Neural progenitor cell (in vitro differentiated cells): Measurements from ENCODE around the gene C2CD4C. TPM values are rescaled to one million over a fixed set of nuclear protein-coding genes. Genes with fewer than 3 reads are reported as not detected.
A peak's percentile ranks its signal among the peaks of the same experiment; 100 is the strongest.

Experiments used
- DNase-seq: peaks from one replicate; pipeline ENCODE4 v3.0.0-alpha.2; 2016; ENCODE audit warnings: low spot score
- H2AFZ ChIP-seq: fragments of 200-600 bp; sonication (generic); replicated peaks from 2 replicates; pipeline ENCODE4 v1.6.1; 2016; ENCODE audit warnings: antibody characterized with exemption
- H3F3A ChIP-seq: fragments of 200-600 bp; sonication (generic); 2 replicates; pipeline ENCODE4 v1.6.1; 2016; ENCODE audit warnings: antibody characterized with exemption, low read depth
- H3K27ac ChIP-seq: fragments of 200-600 bp; sonication (generic); 2 replicates; pipeline ENCODE4 v1.5.1; 2016; ENCODE audit warnings: mild to moderate bottlenecking
- H3K27me3 ChIP-seq: fragments of 200-600 bp; sonication (generic); 2 replicates; pipeline ENCODE4 v1.6.1; 2016; ENCODE audit warnings: mild to moderate bottlenecking, moderate library complexity
- H3K36me3 ChIP-seq: fragments of 200-600 bp; sonication (generic); 2 replicates; pipeline ENCODE4 v1.5.1; 2016
- H3K4me1 ChIP-seq: fragments of 200-600 bp; sonication (generic); 2 replicates; pipeline ENCODE4 v1.6.1; 2016; ENCODE audit warnings: mixed run types
- H3K4me2 ChIP-seq: fragments of 200-600 bp; sonication (generic); 2 replicates; pipeline ENCODE4 v1.6.1; 2016
- H3K4me3 ChIP-seq: fragments of 200-600 bp; sonication (generic); 2 replicates; pipeline ENCODE4 v1.5.1; 2016
- H3K79me2 ChIP-seq: fragments of 200-600 bp; sonication (generic); 2 replicates; pipeline ENCODE4 v1.6.1; 2016; ENCODE audit warnings: low read depth
- H3K9ac ChIP-seq: fragments of 200-600 bp; sonication (generic); 2 replicates; pipeline ENCODE4 v1.6.1; 2016
- H3K9me3 ChIP-seq: fragments of 200-600 bp; sonication (generic); 2 replicates; pipeline ENCODE4 v1.5.1; 2016; ENCODE audit warnings: low read depth
- H4K20me1 ChIP-seq: fragments of 200-600 bp; sonication (generic); 2 replicates; pipeline ENCODE4 v1.6.1; 2016; ENCODE audit warnings: low read depth
- H3K27ac Mint-ChIP-seq: 3 replicates; pipeline ENCODE4 v1.8.0; 2021; ENCODE audit warnings: mixed read lengths
- H3K27me3 Mint-ChIP-seq: 2 replicates; pipeline ENCODE4 v1.8.0; 2022; ENCODE audit warnings: low read depth, mild to moderate bottlenecking, inconsistent platforms, moderate library complexity, mixed read lengths; ENCODE audit not compliant: insufficient read depth
- H3K36me3 Mint-ChIP-seq: 3 replicates; pipeline ENCODE4 v1.8.0; 2021; ENCODE audit warnings: mixed read lengths
- H3K4me1 Mint-ChIP-seq: 3 replicates; pipeline ENCODE4 v1.8.0; 2021; ENCODE audit warnings: mixed read lengths
- H3K4me3 Mint-ChIP-seq: 3 replicates; pipeline ENCODE4 v1.8.0; 2021; ENCODE audit warnings: mild to moderate bottlenecking, moderate library complexity, mixed read lengths
- H3K9me3 Mint-ChIP-seq: 3 replicates; pipeline ENCODE4 v1.8.0; 2020; ENCODE audit warnings: mixed read lengths
- CTCF ChIP-seq: fragments of 200-600 bp; sonication (generic); IDR thresholded peaks from 2 replicates; pipeline ENCODE4 v1.5.1; 2017; ENCODE audit warnings: antibody characterized with exemption, mild to moderate bottlenecking
- EZH2 ChIP-seq: fragments of 200-600 bp; sonication (generic); IDR thresholded peaks from 2 replicates; pipeline ENCODE4 v1.6.1; 2017; ENCODE audit warnings: antibody characterized with exemption, mild to moderate bottlenecking, moderate library complexity
- EZH2phosphoT487 ChIP-seq: fragments of 200-600 bp; sonication (generic); IDR thresholded peaks from 2 replicates; pipeline ENCODE4 v1.6.1; 2017; ENCODE audit warnings: antibody characterized with exemption
- total RNA-seq: library from RNA; depleted of rRNA; stranded (reverse); fragments of >200 nt; gene quantifications from 2 replicates; pipeline ENCODE4 v1.2.3, GENCODE V29; 2015; ENCODE audit warnings: low replicate concordance

C2CD4C gene
- total RNA-seq, 1 donor from 2014 or later: 2.3 TPM

- H3K36me3 Mint-ChIP-seq: no peaks in the 10 kb centered on the region
- peaks cover 6% of the 10 kb centered on the region for H3K4me1 ChIP-seq
- DNase-seq: no peak
- H3K9ac ChIP-seq: no peak overlapping the region
- peaks cover 5% of the 10 kb centered on the region for H3K9me3 Mint-ChIP-seq
- H4K20me1 ChIP-seq: peaks cover 3% of the 10 kb centered on the region
- H3K27ac Mint-ChIP-seq: peak overlapping the region; percentile 69
- H3K27ac ChIP-seq: no peak overlapping the region
- H3K4me3 ChIP-seq: no peak overlapping the region
- TF ChIP-seq EZH2phosphoT487 (no peak), CTCF (no peak), EZH2 (no peak)
- no peak overlapping the region for H2AFZ ChIP-seq
- peaks cover 21% of the 10 kb centered on the region for H3K4me1 Mint-ChIP-seq
- H3K36me3 ChIP-seq: no peaks in the 10 kb centered on the region
- no peaks in the 10 kb centered on the region for H3K79me2 ChIP-seq
- no peaks in the 10 kb centered on the region for H3K9me3 ChIP-seq
- no peaks in the 10 kb centered on the region for H3K27me3 ChIP-seq
- peaks cover 15% of the 10 kb centered on the region for H3F3A ChIP-seq
- no peak overlapping the region for H3K4me2 ChIP-seq
- H3K27me3 Mint-ChIP-seq: peaks cover 3% of the 10 kb centered on the region
- peak overlapping the region; percentile 57 for H3K4me3 Mint-ChIP-seq
Observed at GRCh38 chr19:403221-404027, 5.5 kb downstream of the C2CD4C start.

GRCh38 chr19:402786-403185 is 6.2 kb downstream of the C2CD4C start:
- Histone ChIP-seq H3F3A (peaks cover 15% of the 10 kb centered on the region), H4K20me1 (peaks cover 3% of the 10 kb centered on the region), H3K36me3 (no peaks in the 10 kb centered on the region), H3K27ac (no peak overlapping the region), H3K9ac (no peak overlapping the region), H2AFZ (no peak overlapping the region), H3K4me1 (no peaks in the 10 kb centered on the region), H3K4me3 (no peak overlapping the region), H3K27me3 (no peaks in the 10 kb centered on the region), H3K79me2 (no peaks in the 10 kb centered on the region), H3K4me2 (no peak overlapping the region), H3K9me3 (no peaks in the 10 kb centered on the region)
- H3K9me3 Mint-ChIP-seq: peaks cover 5% of the 10 kb centered on the region
- no peak for TF ChIP-seq EZH2
- TF ChIP-seq EZH2phosphoT487: no peak
- TF ChIP-seq CTCF: no peak
- DNase-seq: no peak
- peak overlapping the region; percentile 57 for H3K4me3 Mint-ChIP-seq
- H3K36me3 Mint-ChIP-seq: no peaks in the 10 kb centered on the region
- H3K27me3 Mint-ChIP-seq: peaks cover 3% of the 10 kb centered on the region
- H3K27ac Mint-ChIP-seq: peak overlapping the region; percentile 69
- peaks cover 21% of the 10 kb centered on the region for H3K4me1 Mint-ChIP-seq

- Histone ChIP-seq H3K4me3 (no peak overlapping the region), H3K36me3 (no peaks in the 10 kb centered on the region), H2AFZ (no peak overlapping the region), H3F3A (peaks cover 15% of the 10 kb centered on the region), H4K20me1 (peaks cover 3% of the 10 kb centered on the region), H3K4me2 (no peak overlapping the region), H3K9me3 (no peaks in the 10 kb centered on the region), H3K79me2 (no peaks in the 10 kb centered on the region), H3K4me1 (no peaks in the 10 kb centered on the region), H3K27me3 (no peaks in the 10 kb centered on the region), H3K9ac (no peak overlapping the region), H3K27ac (no peak overlapping the region)
- DNase-seq: no peak
- Mint-ChIP-seq H3K9me3 (peaks cover 7% of the 10 kb centered on the region), H3K4me3 (no peak overlapping the region), H3K27me3 (peaks cover 4% of the 10 kb centered on the region), H3K27ac (no peak overlapping the region), H3K4me1 (peaks cover 21% of the 10 kb centered on the region), H3K36me3 (no peaks in the 10 kb centered on the region)
- TF ChIP-seq CTCF (no peak), EZH2phosphoT487 (no peak), EZH2 (no peak)
Observed at GRCh38 chr19:401866-402511, 7.0 kb downstream of the C2CD4C start.
